NCI-H1930 (cell line): ENCODE results near the gene AGAP9.
"Not testable (repeated sequence)": the region's sequence is repeated elsewhere in the genome, so short reads cannot be mapped to it uniquely, and the experiment has no call there.

Experiments used
- DNase-seq, 2 experiments: peaks; one replicate each; lab custom pipeline; 2025; lab: John Stamatoyannopoulos, UW

Gene AGAP9

GRCh38 chr10:47485943-47486342, 37.5 kb downstream of the AGAP9 start:
- DNase-seq, result not testable (repeated sequence)

GRCh38 chr10:47484786-47485185, 38.7 kb downstream of the AGAP9 start:
- not testable (repeated sequence) for DNase-seq

- not testable (repeated sequence) for DNase-seq
Measured at GRCh38 chr10:47483923-47484322, 39.5 kb downstream of the AGAP9 start, which contains the start of gene ANXA8. Gene ANXA8, minus strand, starts transcription at chr10:47484115. Its CDS starts 182 bp downstream, at chr10:47483933.

- DNase-seq, result not testable (repeated sequence)
Measured at GRCh38 chr10:47482367-47482766, 41.1 kb downstream of the AGAP9 start.

- DNase-seq, result not testable (repeated sequence)
Measured at GRCh38 chr10:47481768-47482181, 41.7 kb downstream of the AGAP9 start.

- DNase-seq, result not testable (repeated sequence)
Measured at GRCh38 chr10:47481182-47481766, 42.2 kb downstream of the AGAP9 start.

GRCh38 chr10:47480133-47480532, 43.3 kb downstream of the AGAP9 start:
- not testable (repeated sequence) for DNase-seq

- not testable (repeated sequence) for DNase-seq
Measured at GRCh38 chr10:47478114-47478513, 45.3 kb downstream of the AGAP9 start.

- DNase-seq, result not testable (repeated sequence)
Measured at GRCh38 chr10:47477078-47477477, 46.4 kb downstream of the AGAP9 start.

- DNase-seq, result not testable (repeated sequence)
Measured at GRCh38 chr10:47475101-47475500, 48.3 kb downstream of the AGAP9 start.

GRCh38 chr10:47473516-47473915, 49.9 kb downstream of the AGAP9 start:
- not testable (repeated sequence) for DNase-seq

GRCh38 chr10:47472647-47473046, 50.8 kb downstream of the AGAP9 start:
- DNase-seq, result not testable (repeated sequence)

- not testable (repeated sequence) for DNase-seq
Measured at GRCh38 chr10:47472072-47472471, 51.4 kb downstream of the AGAP9 start.

- DNase-seq, result not testable (repeated sequence)
Measured at GRCh38 chr10:47468731-47469528, 54.5 kb downstream of the AGAP9 start.

- DNase-seq, result not testable (repeated sequence)
Measured at GRCh38 chr10:47467957-47468356, 55.5 kb downstream of the AGAP9 start.

- not testable (repeated sequence) for DNase-seq
Measured at GRCh38 chr10:47467458-47467857, 56.0 kb downstream of the AGAP9 start.

- not testable (repeated sequence) for DNase-seq
Measured at GRCh38 chr10:47465216-47465917, 58.1 kb downstream of the AGAP9 start.

GRCh38 chr10:47462577-47463358, 60.7 kb downstream of the AGAP9 start:
- not testable (repeated sequence) for DNase-seq

- DNase-seq, result not testable (repeated sequence)
Measured at GRCh38 chr10:47461261-47461687, 62.2 kb downstream of the AGAP9 start.

- DNase-seq, result no peak
Measured at GRCh38 chr10:47458466-47459154, 64.8 kb downstream of the AGAP9 start.

GRCh38 chr10:47457826-47458225, 65.6 kb downstream of the AGAP9 start:
- DNase-seq, result no peak
